ENCODE measurements around the gene ZC3H4. TPM values are rescaled to one million over a fixed set of nuclear protein-coding genes. Genes with fewer than 3 reads are reported as not detected.

ZC3H4 gene
- total and polyA plus RNA-seq, 9 of the 15 experiments (the other 6 are each of a cell fraction or from before 2014, with no cell fraction given) = 2.2 to 75.6 (median 18.3) TPM

- TF ChIP-seq ZBTB34 (CRISPR knock-in tag; IDR thresholded peaks at IDR 0.05) = no peak
- no peak for TF ChIP-seq FIP1L1 (IDR thresholded peaks at IDR 0.05; ENCODE audit: low read depth, low read length, poor library complexity, severe bottlenecking)
- no peak for TF ChIP-seq CHAMP1 (IDR thresholded peaks at IDR 0.05)
- peak; percentile 83 for TF ChIP-seq L3MBTL2 (IDR thresholded peaks at IDR 0.05)
- no peak for TF ChIP-seq THRAP3 (IDR thresholded peaks at IDR 0.05; ENCODE audit: borderline replicate concordance)
- no peak for TF ChIP-seq HOXB6 (CRISPR knock-in tag; IDR thresholded peaks at IDR 0.05; ENCODE audit: borderline replicate concordance)
- TF ChIP-seq POLR2AphosphoS2 (IDR thresholded peaks at IDR 0.05; ENCODE audit: low read length) = no peak
- TF ChIP-seq TARDBP (IDR thresholded peaks at IDR 0.05) = peak; percentile 44; the same call in 1 of the 2 replicates
- TF ChIP-seq NFIC (IDR thresholded peaks at IDR 0.05) = peak; percentile 38; the same call in 1 of the 2 replicates
- no peak for TF ChIP-seq ZBTB17 (CRISPR knock-in tag; IDR thresholded peaks at IDR 0.05)
- no peak for TF ChIP-seq ZNF445 (CRISPR knock-in tag; IDR thresholded peaks at IDR 0.05; ENCODE audit: low read depth)
- 0 out of 2 replicates have a peak, but pooled peaks have one; percentile 43 for TF ChIP-seq OTX1 (CRISPR knock-in tag; IDR thresholded peaks at IDR 0.05)
- no peak for TF ChIP-seq CHCHD3 (CRISPR knock-in tag; IDR thresholded peaks at IDR 0.05)
- no peak; a peak in 1 of 4 replicates for TF ChIP-seq MNT (conservative IDR thresholded peaks at IDR 0.05)
- TF ChIP-seq TFAP4 (CRISPR knock-in tag; IDR thresholded peaks at IDR 0.05; ENCODE audit: borderline replicate concordance) = 0 out of 2 replicates have a peak, but pooled peaks have one; percentile 13
- peak; percentile 73 for TF ChIP-seq C11orf30 (IDR thresholded peaks at IDR 0.05; ENCODE audit: low read depth)
- TF ChIP-seq PHF21A (IDR thresholded peaks at IDR 0.05; ENCODE audit: borderline replicate concordance, low read depth) = peak; percentile 99
- TF ChIP-seq ZNF175 (CRISPR knock-in tag; IDR thresholded peaks at IDR 0.05; ENCODE audit: low read depth) = no peak
- no peak for TF ChIP-seq ZNF165 (CRISPR knock-in tag; IDR thresholded peaks at IDR 0.05; ENCODE audit: borderline replicate concordance)
- no peak for TF ChIP-seq ZNF3 (CRISPR knock-in tag; IDR thresholded peaks at IDR 0.05)
- no peak for TF ChIP-seq ZNF586 (CRISPR knock-in tag; conservative IDR thresholded peaks at IDR 0.05)
- no peak; the same call in 1 of the 2 replicates for TF ChIP-seq ETV5 (CRISPR knock-in tag; IDR thresholded peaks at IDR 0.05; ENCODE audit: low read depth)
- TF ChIP-seq MAFF (IDR thresholded peaks at IDR 0.05; ENCODE audit: low read length) = no peak
Measured at GRCh38 chr19:47047763-47048405, 65.7 kb downstream of the ZC3H4 start (continued).
